Activated CD8-positive, alpha-beta memory T cell treated with anti-CD3 and anti-CD28 coated beads, Interleukin-2, amount 50 U/mL, for 1 hour (primary cell): ENCODE measurements around the gene MAS1.
"Not testable (repeated sequence)": the region's sequence is repeated elsewhere in the genome, so short reads cannot be mapped to it uniquely, and the experiment has no call there.

ENCODE experiments used
- DNase-seq: peaks from one replicate; pipeline ENCODE4 v3.0.0-alpha.2; 2020; ENCODE audit errors: extremely low read depth

MAS1 gene

GRCh38 chr6:159890792-159891191 lies at the start of gene MAS1:
Gene MAS1 (plus strand): TSS chr6:159890988. CDS start chr6:159906956, 15,968 bp downstream.
- DNase-seq, result no peak

GRCh38 chr6:159842035-159842434 lies 48.8 kb upstream of the MAS1 start:
- DNase-seq, result no peak

- no peak for DNase-seq
These were observed 45.8 kb upstream of the MAS1 start for GRCh38 chr6:159844737-159845645.

- DNase-seq, result not testable (repeated sequence)
These were observed 42.2 kb upstream of the MAS1 start for GRCh38 chr6:159848552-159848951.

GRCh38 chr6:159849851-159850250 lies 40.9 kb upstream of the MAS1 start:
- not testable (repeated sequence) for DNase-seq

- no peak for DNase-seq
These were observed 37.9 kb upstream of the MAS1 start for GRCh38 chr6:159852877-159853276.

DNA sequence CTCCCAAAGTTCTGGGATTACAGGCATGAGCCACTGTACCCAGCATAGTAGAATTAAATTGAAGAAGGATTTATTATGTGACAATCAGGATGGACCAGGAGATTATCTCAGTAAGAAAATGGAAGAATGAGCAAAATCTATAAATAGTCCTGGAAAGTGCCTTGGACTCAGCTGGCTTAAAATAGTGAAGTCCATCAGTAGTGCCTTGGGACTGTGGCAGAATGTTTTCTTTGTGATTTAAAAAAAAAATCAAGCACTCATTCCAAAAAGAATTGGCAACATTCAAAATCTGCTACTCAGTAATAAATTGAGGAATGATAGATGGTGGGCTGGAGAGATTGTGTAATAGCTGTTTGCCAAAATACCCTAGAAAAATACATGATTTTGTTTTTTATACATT lies 37.0 kb upstream of the MAS1 start:
- DNase-seq, result no peak

DNA sequence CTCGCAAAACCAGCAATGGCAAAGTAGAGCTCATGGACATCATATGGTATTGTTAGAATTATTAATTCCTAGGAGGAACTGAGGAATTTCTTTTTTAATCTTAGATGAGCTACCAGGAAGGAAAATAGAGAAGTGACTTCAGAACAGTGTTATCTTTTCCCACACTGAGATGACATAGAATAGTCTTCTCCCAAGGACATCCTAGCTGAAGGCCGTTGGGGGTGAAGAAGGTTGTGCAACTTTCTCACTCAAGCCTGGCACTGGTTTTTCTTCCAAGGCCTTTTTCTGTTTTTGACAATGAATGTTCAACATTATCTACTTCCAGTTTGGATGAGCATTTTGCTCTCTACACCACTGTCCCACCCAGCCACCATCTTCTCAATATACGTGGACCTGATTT lies 35.8 kb upstream of the MAS1 start:
- no peak for DNase-seq

GRCh38 chr6:159858259-159858658 lies 32.5 kb upstream of the MAS1 start:
- DNase-seq, result no peak

GRCh38 chr6:159860482-159860881 lies 30.3 kb upstream of the MAS1 start:
- no peak for DNase-seq

- DNase-seq, result no peak
These were observed 28.7 kb upstream of the MAS1 start for GRCh38 chr6:159862103-159862502.

- DNase-seq, result not testable (repeated sequence)
These were observed 27.4 kb upstream of the MAS1 start for GRCh38 chr6:159863341-159863740.

- no peak for DNase-seq
These were observed 25.4 kb upstream of the MAS1 start for GRCh38 chr6:159865226-159865920.

DNA sequence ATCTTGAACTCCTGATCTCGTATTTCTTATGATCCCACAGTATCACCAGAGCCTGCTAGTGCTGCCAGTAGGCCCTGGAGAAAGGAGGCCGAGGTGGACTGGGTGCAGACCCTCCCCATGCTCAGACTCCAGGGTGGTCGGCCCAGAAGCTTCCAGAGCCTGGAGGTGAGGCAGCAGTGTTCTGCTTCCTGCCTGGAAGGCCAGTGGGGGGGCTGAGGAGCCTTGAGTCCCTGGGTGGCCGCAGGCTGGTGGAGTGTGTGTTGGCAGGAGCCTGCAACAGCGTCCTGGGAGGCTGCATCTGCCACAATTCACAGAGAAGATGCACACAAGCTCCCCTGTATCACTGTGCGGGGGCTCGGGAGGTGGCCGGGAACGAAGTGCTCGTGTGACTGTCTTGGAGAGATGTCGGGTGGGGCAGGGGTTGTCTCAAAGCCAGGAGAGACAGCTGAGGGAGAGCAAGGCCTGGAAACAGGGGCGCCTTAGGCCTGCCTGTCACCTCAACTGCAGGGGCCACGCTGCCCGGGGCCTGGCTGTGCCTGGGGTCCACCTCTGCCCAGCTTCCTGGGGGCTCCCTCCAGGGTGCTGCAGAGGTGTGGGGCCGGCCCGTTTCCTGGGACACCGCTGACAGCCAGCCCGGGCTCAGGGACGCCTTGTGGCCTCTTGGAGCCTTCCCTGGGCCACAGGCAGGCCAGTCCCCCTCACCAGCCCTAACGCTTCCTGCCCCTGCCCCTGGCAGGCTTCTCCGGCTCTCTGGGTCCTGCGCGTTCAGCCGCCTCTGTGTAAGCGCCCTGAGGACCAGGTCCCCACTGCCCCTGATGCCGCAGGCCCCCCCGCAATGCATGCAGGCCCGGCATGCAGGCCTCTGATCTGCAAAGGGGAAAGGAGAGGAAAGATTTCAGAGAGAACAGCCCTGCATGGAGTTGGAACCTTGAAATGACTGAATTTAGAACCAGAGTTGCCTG lies 24.2 kb upstream of the MAS1 start:
- DNase-seq, result no peak

GRCh38 chr6:159871241-159871640 lies 19.5 kb upstream of the MAS1 start:
- DNase-seq, result no peak

GRCh38 chr6:159871906-159872305 lies 18.9 kb upstream of the MAS1 start:
- no peak for DNase-seq

DNA sequence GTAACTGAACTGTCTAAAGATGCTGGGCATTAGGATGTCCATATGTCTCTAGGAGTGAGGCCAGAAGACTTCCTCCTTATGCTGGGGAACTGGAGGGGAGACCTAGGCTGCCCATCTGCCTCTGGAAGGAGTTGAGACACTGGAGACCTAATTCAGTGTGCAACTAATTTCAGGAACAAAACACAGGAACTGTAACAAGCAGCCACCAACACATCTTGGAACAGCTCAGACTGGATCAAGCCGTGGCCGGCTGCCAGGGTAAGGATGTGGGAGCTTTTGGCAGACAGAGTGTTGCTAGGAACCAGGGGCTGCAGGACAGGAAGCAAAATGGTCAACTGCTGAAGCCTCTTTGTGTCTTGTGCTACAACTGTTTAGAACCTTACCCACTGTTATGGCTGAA lies 16.4 kb upstream of the MAS1 start:
- DNase-seq, result no peak

DNA sequence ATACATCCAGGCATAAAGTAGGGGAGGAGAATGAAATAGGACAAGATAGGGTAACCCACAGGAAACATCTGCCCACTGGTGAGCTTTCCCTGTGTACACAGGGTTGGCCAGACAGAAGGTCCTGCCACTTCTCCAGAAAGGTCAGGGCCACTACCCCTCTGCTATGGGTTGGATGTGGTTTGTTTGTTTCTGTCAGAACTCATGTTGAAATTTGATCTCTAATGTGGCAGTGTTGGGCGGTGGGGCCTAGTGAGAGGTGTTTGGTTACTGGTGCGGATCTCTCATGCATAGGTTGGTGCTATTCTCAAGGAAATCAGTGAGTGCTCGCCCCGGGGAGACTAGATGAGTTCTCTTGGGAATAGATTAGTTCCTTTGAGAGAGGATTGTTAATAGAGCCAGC lies 15.6 kb upstream of the MAS1 start:
- DNase-seq, result no peak

DNA sequence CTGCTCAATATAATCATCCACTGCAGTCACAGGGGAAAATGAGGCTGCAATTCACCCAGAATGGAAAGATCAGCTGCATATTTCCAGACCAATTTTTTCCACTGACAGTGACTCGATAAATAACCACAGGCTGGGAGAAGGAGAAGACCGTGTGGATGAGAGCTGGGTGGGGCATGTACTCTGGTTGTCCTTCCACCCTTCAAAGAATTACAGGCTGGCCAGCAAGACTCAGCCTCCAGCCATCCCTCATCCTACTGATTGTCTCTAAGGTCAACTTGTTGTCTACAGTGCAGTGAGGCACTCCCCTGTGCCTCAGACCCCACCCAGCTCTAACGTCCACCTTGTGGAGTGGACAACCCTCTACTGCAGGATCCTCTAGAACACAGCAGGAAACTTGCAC lies 14.5 kb upstream of the MAS1 start:
- no peak for DNase-seq

DNA sequence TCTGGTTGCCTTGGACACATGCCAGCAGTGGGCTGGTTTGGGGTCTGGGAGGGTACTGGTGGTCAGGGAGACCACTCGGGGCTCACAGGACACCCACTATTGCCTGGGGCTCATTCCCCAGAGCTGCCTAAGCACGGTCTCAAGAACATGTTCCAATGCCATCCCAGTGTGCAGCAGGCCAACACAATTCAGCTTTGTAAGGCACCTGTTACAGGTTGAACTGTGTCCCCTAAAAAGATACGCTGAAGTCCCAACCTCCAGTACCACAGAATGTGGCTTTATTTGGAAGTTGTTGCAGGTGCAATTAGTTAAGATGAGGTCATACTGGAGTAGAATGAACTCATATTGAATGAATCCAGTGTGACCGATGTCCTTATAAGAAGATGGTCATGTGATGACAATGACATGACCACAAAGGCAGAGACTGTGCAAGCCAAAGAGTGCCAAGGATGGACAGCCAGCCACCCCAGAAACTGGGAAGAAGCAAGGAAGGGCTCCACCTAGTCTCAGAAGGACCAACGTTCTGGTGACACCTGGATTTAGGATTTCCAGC lies 13.5 kb upstream of the MAS1 start:
- DNase-seq, result no peak

GRCh38 chr6:159878341-159878740 lies 12.4 kb upstream of the MAS1 start:
- no peak for DNase-seq

DNA sequence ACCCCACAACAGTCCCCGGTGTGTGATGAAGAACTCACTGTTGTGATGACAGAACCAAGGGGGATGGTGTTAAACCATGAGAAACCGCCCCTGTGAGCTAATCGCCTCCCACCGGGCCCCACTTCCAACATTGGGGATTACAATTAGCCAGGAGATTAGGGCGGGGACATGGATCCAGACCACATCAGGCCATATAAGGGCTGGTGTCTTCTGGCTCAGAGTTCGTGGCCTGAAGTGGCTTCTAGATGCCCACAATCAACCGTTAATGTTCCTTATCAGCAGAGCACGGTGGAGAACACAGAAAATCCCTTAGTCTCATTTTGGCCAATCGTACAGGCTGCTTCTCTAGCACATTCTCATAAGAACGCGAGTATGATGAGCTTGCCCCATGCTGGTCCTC lies 10.9 kb upstream of the MAS1 start:
- no peak for DNase-seq
